CD14-positive monocyte (primary cell): ENCODE data around the gene PLA2G3. TPM values are rescaled to one million over a fixed set of nuclear protein-coding genes. Genes with fewer than 3 reads are reported as not detected.
A peak's percentile ranks its signal among the peaks of the same experiment; 100 is the strongest.

Source experiments
- DNase-seq, 3 donors: peaks; one replicate each; pipeline ENCODE4 v3.0.0-alpha.2; 2011 to 2022
- H2AFZ ChIP-seq: 2 replicates; pipeline ENCODE4 v1.6.0; 2012; ENCODE audit warnings: mild to moderate bottlenecking, low read depth, low read length, inconsistent platforms; ENCODE audit not compliant: insufficient read depth, poor library complexity, severe bottlenecking
- H3K27ac ChIP-seq, 2 donors: 1 replicate in 1 of 2; 2 replicates in 1 of 2; pipeline ENCODE4 v1.5.1; 2012 to 2013; ENCODE audit warnings: low read length in 2 of 2, control low read depth in 1 of 2, inconsistent platforms in 1 of 2, low read depth in 1 of 2, mild to moderate bottlenecking in 1 of 2
- H3K27me3 ChIP-seq, 2 donors: one replicate each; pipeline versions ENCODE4 v1.6.0 to v1.6.1; 2011 to 2013; ENCODE audit warnings: low read length in 2 of 2; ENCODE audit not compliant: control insufficient read depth in 2 of 2, insufficient read depth in 2 of 2
- H3K36me3 ChIP-seq, 2 donors: replicated peaks in 1 of 2; 1 replicate in 1 of 2; 2 replicates in 1 of 2; pipeline versions ENCODE4 v1.5.1 to v1.6.1; 2012 to 2013; ENCODE audit warnings: low read length in 2 of 2, control low read depth in 1 of 2, inconsistent platforms in 1 of 2, mild to moderate bottlenecking in 1 of 2; ENCODE audit not compliant: insufficient read depth in 2 of 2, control insufficient read depth in 1 of 2
- H3K4me1 ChIP-seq, 2 donors: 1 replicate in 1 of 2; 2 replicates in 1 of 2; pipeline versions ENCODE4 v1.5.1 to v1.6.1; 2012 to 2013; ENCODE audit warnings: low read length in 2 of 2, control low read depth in 1 of 2, inconsistent platforms in 1 of 2, mild to moderate bottlenecking in 1 of 2, moderate library complexity in 1 of 2; ENCODE audit not compliant: insufficient read depth in 2 of 2, control insufficient read depth in 1 of 2
- H3K4me2 ChIP-seq: replicated peaks from 2 replicates; pipeline ENCODE3; 2012; ENCODE audit warnings: low read length, moderate library complexity, mild to moderate bottlenecking; ENCODE audit not compliant: poor library complexity, severe bottlenecking; ENCODE audit errors: extremely low read depth
- H3K4me3 ChIP-seq, 3 experiments: fragments of 200-600 bp in 1 of 3; sonication (generic) in 1 of 3; replicated peaks in 1 of 3; 1 replicate in 2 of 3; 2 replicates in 1 of 3; pipeline ENCODE4 v1.5.1; 2011 to 2013; ENCODE audit warnings: low read length in 3 of 3, mild to moderate bottlenecking in 3 of 3, control low read depth in 2 of 3, low read depth in 2 of 3, inconsistent platforms in 1 of 3, moderate library complexity in 1 of 3
- H3K79me2 ChIP-seq: 2 replicates; pipeline ENCODE4 v1.6.0; 2012; ENCODE audit warnings: mild to moderate bottlenecking, control low read depth, inconsistent platforms, low read length, moderate library complexity; ENCODE audit not compliant: insufficient read depth
- H3K9ac ChIP-seq: 2 replicates; pipeline ENCODE4 v1.6.0; 2017; ENCODE audit warnings: low read length, mild to moderate bottlenecking; ENCODE audit not compliant: insufficient read depth, poor library complexity, severe bottlenecking
- H3K9me3 ChIP-seq, 2 donors: replicated peaks in 1 of 2; 1 replicate in 1 of 2; 2 replicates in 1 of 2; pipeline versions ENCODE4 v1.5.1 to v1.6.1; 2012 to 2013; ENCODE audit warnings: low read length in 2 of 2, control low read depth in 1 of 2; ENCODE audit not compliant: control insufficient read depth in 1 of 2, insufficient read depth in 1 of 2
- H4K20me1 ChIP-seq: 2 replicates; pipeline ENCODE4 v1.6.0; 2012; ENCODE audit warnings: mild to moderate bottlenecking, low read length, control low read depth, moderate library complexity; ENCODE audit not compliant: insufficient read depth
- H3K27ac Mint-ChIP-seq, 7 donors: one replicate each; pipeline ENCODE4 v1.8.0; 2020; ENCODE audit warnings: mild to moderate bottlenecking in 7 of 7, mixed read lengths in 7 of 7, moderate library complexity in 6 of 7, inconsistent platforms in 2 of 7
- H3K27me3 Mint-ChIP-seq, 3 donors: one replicate each; pipeline ENCODE4 v1.8.0; 2021 to 2022; ENCODE audit warnings: low read depth in 3 of 3, mild to moderate bottlenecking in 3 of 3, mixed read lengths in 3 of 3, moderate library complexity in 3 of 3, inconsistent platforms in 1 of 3
- H3K36me3 Mint-ChIP-seq, 2 donors: one replicate each; pipeline ENCODE4 v1.8.0; 2020; ENCODE audit warnings: mixed read lengths in 2 of 2, inconsistent platforms in 1 of 2, mild to moderate bottlenecking in 1 of 2
- H3K4me1 Mint-ChIP-seq: one replicate; pipeline ENCODE4 v1.8.0; 2020; ENCODE audit warnings: mild to moderate bottlenecking, mixed read lengths
- H3K4me3 Mint-ChIP-seq, 2 donors: one replicate each; pipeline ENCODE4 v1.8.0; 2020; ENCODE audit warnings: mild to moderate bottlenecking in 2 of 2, mixed read lengths in 2 of 2, moderate library complexity in 1 of 2
- H3K9me3 Mint-ChIP-seq, 7 donors: one replicate each; pipeline ENCODE4 v1.8.0; 2020 to 2022; ENCODE audit warnings: mixed read lengths in 7 of 7, mild to moderate bottlenecking in 6 of 7, moderate library complexity in 6 of 7, inconsistent platforms in 2 of 7
- WGBS: methylation state at CpG from one replicate; pipeline ENCODE4 v1.1.5; 2013; ENCODE audit warnings: missing lambda C conversion rate; ENCODE audit not compliant: insufficient coverage; 5-methylcytosine and 5-hydroxymethylcytosine counted together
- intact Hi-C, 2 donors: fragments of 100-400 bp; cut with micrococcal nuclease; formaldehyde crosslinking; loops; one replicate each; pipeline versions ENCODE4 v1.15.0 to v1.15.1; 2023
- polyA plus RNA-seq, 3 donors: library from polyadenylated mRNA; depleted of rRNA in 1 of 3; unstranded in 2 of 3; stranded (reverse) in 1 of 3; fragments of 300-500 nt in 2 of 3; fragments of >200 nt in 1 of 3; fragmentation: Illumina TruSeq in 2 of 3; gene quantifications; 1 replicate in 2 of 3; 2 replicates in 1 of 3; pipeline ENCODE4 v1.2.3, GENCODE V29; 2012 to 2021
- TF ChIP-seq, protein P1 (sequence below): fragments of 200-600 bp; IDR thresholded peaks from one replicate; pipeline ENCODE4 v1.8.0; 2022; ENCODE audit warnings: antibody characterized with exemption, mild to moderate bottlenecking

Gene PLA2G3
- polyA plus RNA-seq, 3 donors, result not detected

GRCh38 chr22:31096657-31097279, 43.5 kb downstream of the PLA2G3 start:
- Histone ChIP-seq H3K4me2 (no peak overlapping the region), H3K9ac (no peak overlapping the region), H3K9me3 (no peaks in the 10 kb centered on the region), H3K27ac (no peak overlapping the region), H3K4me3 (no peak overlapping the region), H4K20me1 (no peaks in the 10 kb centered on the region), H3K79me2 (no peaks in the 10 kb centered on the region), H3K4me1 (no peaks in the 10 kb centered on the region), H3K27me3 (no peaks in the 10 kb centered on the region), H2AFZ (no peak overlapping the region), H3K36me3 (peaks cover 35 to 45% of the 10 kb centered on the region in 2 donors)
- Mint-ChIP-seq H3K4me3 (no peak overlapping the region), H3K36me3 (peaks cover 48 to 74% of the 10 kb centered on the region in 2 donors), H3K27ac (peak overlapping the region in 1 of 7 donors; percentile 19), H3K4me1 (no peaks in the 10 kb centered on the region), H3K9me3 (no peaks in the 10 kb centered on the region), H3K27me3 (peaks cover 0 to 3% (median 1%) of the 10 kb centered on the region in 3 donors)
- no peak for DNase-seq
- intact Hi-C loops, result no loop called here
- TF ChIP-seq, protein P1, sequence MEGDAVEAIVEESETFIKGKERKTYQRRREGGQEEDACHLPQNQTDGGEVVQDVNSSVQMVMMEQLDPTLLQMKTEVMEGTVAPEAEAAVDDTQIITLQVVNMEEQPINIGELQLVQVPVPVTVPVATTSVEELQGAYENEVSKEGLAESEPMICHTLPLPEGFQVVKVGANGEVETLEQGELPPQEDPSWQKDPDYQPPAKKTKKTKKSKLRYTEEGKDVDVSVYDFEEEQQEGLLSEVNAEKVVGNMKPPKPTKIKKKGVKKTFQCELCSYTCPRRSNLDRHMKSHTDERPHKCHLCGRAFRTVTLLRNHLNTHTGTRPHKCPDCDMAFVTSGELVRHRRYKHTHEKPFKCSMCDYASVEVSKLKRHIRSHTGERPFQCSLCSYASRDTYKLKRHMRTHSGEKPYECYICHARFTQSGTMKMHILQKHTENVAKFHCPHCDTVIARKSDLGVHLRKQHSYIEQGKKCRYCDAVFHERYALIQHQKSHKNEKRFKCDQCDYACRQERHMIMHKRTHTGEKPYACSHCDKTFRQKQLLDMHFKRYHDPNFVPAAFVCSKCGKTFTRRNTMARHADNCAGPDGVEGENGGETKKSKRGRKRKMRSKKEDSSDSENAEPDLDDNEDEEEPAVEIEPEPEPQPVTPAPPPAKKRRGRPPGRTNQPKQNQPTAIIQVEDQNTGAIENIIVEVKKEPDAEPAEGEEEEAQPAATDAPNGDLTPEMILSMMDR, result no peak
- 98% methylated on average over 22 of the region's 27 CpGs for WGBS

DNA sequence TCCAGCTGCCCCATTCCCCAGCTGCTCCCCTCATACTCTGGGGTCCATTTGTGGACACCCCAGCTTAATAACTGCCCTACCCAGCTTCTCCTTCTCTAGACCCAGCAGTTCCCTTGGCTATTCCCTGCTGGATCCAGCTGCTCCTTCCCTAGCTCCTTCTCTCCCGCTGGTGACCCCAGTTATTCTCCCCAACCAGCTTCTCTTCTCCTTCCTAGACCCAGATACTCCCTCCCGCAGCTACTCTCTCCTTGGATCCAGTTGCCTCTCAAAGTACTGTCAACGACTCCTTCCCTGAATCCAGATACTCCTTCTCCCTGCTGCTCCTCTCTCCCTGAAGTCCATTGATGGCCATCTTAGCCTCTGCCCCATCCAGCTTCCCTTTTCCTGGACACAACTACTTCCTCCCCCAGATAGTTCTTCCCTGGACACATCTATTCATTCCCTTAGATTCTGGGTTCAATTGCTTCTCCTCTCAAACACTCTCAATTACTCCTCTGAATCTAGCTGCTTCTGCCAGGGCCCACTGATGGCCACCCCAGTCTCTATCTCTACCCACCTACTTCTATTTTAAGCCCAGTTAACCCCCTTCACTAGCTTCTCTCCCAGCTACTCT, 44.6 kb downstream of the PLA2G3 start:
- no peaks in the 10 kb centered on the region for H3K79me2 ChIP-seq
- H3K4me3 Mint-ChIP-seq, result no peak overlapping the region
- H3K27me3 Mint-ChIP-seq, result peaks cover 0 to 1% (median 0%) of the 10 kb centered on the region in 3 donors
- H3K4me2 ChIP-seq, result no peak overlapping the region
- H2AFZ ChIP-seq, result no peak overlapping the region
- TF ChIP-seq, protein P1, result no peak
- peaks cover 41 to 55% of the 10 kb centered on the region in 2 donors for H3K36me3 ChIP-seq
- H3K4me1 ChIP-seq, result no peaks in the 10 kb centered on the region
- no peaks in the 10 kb centered on the region for H4K20me1 ChIP-seq
- peaks cover 44 to 72% of the 10 kb centered on the region in 2 donors for H3K36me3 Mint-ChIP-seq
- no peak overlapping the region for H3K9ac ChIP-seq
- H3K4me1 Mint-ChIP-seq, result no peaks in the 10 kb centered on the region
- no peaks in the 10 kb centered on the region for H3K27me3 ChIP-seq
- 96% methylated on average over 3 of the region's 3 CpGs for WGBS
- DNase-seq, result no peak
- H3K27ac ChIP-seq, result no peak overlapping the region
- H3K9me3 Mint-ChIP-seq, result no peaks in the 10 kb centered on the region
- H3K9me3 ChIP-seq, result no peaks in the 10 kb centered on the region
- H3K27ac Mint-ChIP-seq, result peak overlapping the region in 1 of 7 donors; percentile 47
- intact Hi-C loops, result no loop called here
- no peak overlapping the region for H3K4me3 ChIP-seq
